DMS114 treated with DMSO at 0.1 percent for 48 hours (cell line): ENCODE measurements around the gene PRKCD.

Experiments used
- DNase-seq: peaks from one replicate; lab custom pipeline; 2025; ENCODE audit not compliant: unreplicated experiment; lab: John Stamatoyannopoulos, UW

PRKCD gene

DNA sequence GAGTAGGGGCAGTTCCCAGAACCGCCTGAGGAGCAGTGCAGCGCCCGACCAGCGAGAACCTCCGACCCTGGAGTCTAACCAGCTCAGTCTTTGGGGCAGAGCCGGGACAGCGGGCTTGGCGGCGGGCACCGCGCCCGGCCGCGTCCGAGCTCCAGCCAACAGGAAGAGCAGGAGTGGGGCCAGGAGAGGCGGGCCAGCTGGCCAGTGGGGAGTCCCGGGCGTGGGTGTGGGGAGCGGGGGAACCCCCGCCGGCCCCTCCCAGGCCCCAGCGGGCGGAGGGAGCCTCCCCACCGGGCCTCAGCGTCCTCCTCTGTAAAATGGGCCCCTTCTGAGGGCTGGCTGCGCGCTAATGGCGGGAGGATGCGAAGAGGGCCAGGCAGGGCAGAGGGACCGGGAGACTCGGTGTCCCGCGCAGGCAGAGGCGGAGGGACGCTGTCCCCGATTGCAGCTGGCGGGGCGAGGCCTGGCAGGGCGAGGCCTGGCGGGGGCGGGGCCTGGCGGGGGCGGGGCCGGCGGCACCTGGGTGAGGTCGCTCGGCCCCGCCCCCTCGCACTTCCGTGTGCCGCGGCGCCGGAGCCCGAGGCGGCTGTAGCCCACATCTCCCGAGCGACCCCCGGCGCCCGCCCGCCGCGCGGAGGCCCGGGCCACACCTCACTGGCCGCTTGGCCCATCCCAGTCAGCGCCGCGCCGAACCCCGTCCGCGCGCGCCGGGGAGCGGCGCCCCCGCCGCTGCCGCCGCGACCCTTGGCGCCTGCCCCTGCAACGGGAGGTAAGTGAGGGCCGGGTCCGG lies at the start of gene PRKCD:
Gene PRKCD (plus strand): TSS at position 550 of the 790 bp plus-strand sequence. CDS start 17,214 bp downstream, outside the sequence.
- DNase-seq, result peak; percentile 19

DNA sequence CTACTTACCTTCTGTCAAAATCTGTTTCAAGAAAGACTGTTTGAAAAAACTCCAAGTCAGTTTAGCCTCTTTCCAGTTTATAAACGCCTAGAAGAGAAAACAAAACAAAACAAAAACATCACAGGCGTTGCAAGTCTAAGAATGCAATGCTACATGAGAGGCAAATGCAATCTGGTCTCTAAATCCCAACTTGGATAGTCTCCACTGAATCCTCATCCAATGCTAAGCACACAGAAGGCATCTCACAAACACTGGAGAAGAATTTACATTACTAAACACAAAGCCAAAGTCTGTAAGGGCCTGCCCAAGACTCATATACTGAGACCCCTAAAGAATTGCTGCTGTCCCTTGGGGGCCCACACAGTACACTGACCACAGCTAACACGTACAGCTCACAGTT lies 49.2 kb upstream of the PRKCD start:
- no peak for DNase-seq

DNA sequence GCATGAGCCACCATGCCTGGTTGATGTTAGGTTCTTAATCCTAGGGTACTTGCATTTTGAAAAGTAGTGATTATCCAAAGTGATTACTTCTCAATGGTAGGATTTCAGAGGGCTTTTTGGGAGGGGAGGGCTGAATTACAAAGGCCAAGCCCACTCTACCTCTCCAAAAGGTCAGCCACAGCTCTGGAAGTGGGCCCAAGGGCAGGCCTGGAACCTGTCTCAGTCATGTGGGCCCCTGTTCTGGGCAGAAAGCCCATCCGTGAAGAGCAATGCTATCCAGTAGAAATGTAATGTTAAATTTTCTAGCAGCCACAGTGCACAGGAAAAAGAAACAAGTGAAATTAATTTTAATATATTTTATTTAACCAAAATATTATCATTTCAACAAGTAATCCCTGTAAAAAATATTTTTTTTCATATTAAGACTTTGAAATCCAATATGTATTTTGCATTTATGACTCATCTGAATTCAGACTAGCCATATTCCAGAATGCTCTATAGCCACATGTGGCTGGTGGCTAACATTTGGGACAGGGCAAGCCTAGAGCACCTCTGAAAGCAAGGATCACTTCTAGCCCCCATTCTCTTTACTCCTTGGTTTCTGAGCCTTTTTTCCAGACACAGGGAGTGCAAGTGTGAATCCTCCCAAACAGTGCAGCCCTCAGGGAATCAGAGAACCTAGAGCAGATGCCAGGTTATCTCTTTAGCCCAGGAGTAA lies 47.6 kb upstream of the PRKCD start:
- no peak for DNase-seq

DNA sequence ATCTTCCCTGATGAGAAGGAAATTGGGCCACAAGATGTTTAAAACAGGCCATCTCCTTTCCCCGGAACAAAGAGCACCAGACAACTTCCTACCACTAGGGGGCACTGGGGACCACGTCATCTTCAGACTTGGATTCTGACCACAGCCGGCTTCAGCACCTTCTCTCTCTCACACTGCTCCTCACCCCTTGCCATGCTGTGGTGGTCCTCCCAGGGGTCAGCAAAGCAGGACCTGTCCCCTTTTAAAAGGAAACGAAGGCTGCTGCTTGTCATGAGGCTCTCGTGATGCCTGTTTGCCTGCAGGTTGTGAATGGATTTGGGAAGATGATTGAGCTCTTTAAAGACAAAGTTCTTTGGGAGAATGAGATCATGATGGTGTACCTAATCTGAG lies 47.0 kb upstream of the PRKCD start:
- peak; percentile 73 for DNase-seq

DNA sequence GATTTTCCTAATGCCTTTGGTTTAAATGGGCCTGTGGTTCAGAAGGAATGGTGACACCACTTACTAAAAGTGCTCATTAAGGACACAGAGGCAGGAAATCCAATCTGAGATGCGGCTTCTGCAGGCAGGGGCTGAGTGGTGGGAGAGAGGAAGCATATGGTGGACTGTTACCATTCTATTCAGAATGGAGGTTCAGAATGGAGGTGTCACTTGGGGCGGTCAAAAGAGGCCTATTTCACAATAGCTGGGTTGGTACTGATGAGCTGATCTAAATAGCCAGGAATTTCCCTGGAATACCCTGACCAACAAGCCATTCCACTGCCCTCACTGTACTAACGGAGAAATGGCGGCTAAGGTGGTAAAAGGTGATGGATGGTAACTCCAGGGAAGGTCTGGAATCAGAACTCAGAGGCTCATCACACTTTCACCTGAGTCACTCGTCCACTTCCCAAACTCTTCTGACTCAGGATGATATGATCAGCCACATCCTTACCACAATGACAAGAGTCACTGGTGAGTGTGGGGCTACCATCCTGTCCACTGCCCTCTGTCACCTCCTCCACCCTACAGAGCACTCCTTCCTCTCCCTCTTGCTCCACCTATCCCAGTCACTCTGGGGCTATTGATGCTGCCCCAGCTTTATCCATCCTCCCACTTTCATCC lies 46.5 kb upstream of the PRKCD start:
- no peak for DNase-seq

DNA sequence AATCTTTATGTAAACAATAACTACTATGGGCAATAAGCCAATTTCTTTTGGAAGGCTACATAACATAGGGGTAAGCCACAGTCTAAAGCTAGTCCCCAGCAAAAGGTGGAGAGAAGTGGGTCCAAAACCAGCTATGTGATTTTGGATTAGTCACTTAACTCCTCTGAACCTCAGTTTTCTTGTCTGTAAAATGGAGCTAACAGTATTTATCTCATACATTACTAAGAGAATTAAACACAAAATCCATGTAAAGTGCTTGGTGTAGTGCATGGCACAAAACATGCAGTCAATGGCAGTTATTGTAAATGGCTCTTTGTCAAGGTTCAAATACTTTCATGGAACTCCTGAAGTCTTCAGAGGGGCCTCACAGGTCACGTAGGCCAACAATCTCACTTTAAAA lies 44.1 kb upstream of the PRKCD start:
- no peak for DNase-seq

DNA sequence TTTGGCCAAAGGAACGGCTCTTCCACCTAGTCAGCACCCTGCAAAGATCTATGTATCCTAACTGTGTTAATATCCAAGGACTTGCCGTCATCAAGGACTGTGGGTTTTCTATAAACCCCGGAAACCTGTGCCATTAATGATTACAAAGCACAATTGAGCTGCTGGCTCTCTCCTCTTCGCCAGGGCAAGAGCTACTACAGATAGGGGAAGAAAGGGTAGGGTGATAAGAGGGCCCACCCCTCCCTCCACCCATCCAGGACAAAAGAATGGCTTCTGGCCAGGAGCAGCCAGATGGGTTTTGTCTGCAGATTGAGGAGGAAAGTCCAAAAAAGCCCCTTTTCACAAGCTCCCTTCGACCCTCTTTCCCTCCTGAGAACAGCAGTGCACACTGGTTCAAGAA lies 40.7 kb upstream of the PRKCD start:
- no peak for DNase-seq

DNA sequence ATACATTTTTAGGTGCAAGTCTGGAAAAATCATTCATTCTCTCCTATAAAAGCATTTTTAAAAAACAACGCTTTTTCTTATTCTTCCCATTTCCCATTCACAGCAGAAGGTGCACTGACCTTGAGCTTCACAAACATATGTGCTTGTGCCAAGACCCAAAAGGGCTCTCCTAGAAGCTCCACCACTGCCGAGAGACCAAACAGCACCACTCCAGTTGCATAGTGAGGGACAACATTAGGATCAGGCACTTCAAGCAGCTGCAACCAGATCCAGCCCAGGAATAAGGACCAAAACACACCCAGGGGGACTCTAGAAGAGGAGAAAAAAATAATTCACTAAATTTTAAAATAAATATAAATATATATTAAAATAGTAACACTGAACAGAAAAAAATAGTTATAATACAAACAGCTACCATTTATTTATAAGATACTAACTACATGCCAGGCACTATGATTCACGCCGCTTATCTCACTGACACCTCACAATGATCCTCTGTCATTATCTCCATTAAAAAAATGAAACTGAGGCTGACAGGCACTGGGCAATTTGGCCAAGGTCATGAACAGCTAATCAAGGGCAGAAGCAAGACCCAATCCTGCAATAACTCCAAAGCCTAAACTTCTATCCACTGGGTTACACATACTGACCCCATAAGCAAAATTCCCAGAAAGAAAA lies 38.6 kb upstream of the PRKCD start:
- no peak for DNase-seq

DNA sequence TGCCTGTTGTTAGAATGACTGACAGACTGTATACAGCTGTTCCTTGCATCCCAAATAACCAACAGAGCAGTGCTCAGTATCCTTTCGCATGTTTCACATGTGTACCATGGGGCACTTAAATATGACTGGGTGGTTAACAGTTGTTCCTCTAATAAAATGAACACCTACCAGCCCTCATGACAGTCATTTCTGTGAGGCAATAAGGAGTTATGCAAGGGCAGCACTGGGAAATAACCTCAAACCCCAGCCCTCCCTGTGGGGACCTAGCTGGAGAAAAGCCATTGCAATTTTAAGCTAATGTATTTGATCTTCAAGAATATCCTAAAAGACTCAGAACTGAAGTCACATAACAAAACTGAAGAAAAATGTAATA lies 38.1 kb upstream of the PRKCD start:
- no peak for DNase-seq

DNA sequence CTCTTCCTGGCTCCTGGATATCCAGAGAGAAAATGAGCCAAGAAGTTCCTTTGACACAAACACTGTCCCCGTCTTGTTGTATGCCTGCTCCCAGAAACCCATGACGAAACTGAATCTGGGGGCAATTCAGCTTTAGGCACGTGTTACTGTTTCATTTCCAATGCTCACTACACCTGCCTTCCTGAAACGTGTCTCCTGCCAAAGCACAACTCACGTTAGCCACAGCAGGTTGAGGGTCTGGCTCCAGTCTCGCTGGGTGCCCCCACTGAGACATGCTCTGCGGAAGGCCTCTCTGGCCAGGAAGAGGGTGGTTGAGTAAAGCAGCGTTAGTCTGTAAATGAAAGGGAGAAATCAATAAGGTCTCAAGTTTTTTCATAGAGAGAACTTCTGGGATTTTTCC lies 37.5 kb upstream of the PRKCD start:
- no peak for DNase-seq

DNA sequence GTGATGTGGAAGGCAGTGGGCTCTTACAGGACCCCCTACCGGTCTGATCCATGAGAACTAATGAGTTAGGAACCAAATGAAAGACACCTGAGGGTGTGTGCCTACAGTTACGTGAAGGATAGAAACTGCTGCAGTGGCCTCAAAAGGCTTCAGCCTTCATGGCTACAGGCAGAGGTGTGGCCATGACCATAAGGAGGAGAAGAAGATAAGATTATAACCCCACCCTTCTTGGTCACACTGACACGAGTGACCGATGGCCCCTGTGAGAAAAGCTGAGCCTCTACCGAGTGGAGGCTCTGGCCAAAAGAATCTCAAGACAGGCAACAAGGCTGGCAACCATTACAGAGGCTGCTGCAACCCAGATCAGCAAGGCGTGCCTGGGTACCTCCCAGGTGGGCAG lies 37.1 kb upstream of the PRKCD start:
- no peak for DNase-seq

DNA sequence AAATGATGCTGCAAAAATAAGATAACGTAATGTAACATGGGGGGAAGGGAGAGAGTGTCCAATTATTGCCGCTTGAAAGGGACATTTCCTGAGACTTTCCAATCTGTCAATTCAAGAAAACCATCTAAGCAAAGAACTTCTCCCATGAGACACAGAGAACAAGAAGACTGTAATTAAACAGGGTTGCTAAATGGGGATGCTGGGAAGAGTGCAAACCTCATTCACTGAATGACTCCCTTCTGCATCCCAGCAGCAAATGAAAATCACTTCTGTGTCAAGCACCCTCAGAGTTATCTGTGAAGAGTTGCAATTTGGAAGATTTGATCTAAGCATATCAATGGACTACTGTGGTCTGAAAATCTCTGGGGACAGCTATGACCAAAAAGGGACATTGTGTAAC lies 34.4 kb upstream of the PRKCD start:
- no peak for DNase-seq

DNA sequence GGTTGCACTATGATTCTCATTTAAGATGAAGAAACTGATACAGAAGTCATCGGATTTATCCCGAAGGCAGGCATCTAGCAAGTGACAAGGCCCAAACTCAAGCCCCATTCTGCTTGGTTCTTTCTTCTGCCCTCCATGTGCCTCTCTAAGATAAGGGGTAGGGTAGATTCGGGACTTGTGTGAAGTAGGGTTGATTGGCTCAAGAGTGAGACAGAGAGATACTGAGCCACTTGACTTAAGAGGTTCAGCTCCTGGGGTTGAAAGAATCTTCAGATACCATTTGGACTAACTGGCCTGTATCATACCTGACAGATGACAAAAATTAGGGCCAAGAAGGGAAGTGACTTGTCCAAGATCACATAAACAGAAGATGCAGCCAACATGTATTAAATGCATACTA lies 31.7 kb upstream of the PRKCD start:
- DNase-seq, result no peak

DNA sequence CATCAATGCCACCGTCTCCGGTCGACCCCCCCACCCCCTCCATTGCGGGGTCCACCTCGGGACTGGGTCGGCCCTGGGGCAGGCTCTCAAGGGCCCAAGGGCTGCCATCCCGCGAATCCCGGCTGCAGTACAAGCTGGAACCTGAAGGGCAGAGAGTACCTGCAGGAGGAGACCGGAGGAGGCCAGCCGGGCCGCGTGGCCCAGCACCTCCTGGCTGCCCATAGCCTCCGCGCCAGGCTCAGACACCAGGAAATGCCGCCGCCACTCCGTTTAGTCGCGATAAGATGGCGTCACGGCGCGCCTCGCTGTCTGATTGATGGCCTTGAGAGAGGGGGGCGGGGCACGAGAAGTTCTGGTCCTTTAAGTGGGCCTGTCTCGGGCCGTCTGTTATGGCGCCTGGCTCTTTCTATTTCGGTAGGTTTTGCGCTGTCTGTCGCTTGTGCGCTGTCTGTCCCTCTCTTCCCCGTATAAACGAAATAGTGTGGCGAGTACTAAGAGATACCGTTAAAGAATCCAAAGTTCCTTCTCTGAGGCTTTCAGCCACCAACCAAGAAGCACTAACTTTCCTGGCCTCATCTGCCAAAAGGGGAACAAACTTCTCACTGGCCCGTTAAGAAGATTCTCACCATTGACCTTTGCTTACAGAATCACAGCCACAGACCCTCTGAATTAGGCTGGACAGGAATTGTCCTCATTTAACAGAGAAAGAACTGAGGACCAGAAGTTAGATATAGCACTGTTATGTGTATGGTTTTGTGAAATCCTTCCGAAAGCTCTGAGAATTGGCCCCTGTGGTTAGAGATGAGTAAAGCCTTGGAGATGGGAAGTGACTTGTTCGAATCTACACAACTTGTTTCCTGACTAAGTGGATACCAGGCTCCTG lies 30.6 kb upstream of the PRKCD start, which contains the start of gene RFT1:
Gene RFT1 (minus strand): TSS at position 257 of the 883 bp plus-strand sequence. CDS start 35 bp downstream, at position 222.
- peak; percentile 88 for DNase-seq

DNA sequence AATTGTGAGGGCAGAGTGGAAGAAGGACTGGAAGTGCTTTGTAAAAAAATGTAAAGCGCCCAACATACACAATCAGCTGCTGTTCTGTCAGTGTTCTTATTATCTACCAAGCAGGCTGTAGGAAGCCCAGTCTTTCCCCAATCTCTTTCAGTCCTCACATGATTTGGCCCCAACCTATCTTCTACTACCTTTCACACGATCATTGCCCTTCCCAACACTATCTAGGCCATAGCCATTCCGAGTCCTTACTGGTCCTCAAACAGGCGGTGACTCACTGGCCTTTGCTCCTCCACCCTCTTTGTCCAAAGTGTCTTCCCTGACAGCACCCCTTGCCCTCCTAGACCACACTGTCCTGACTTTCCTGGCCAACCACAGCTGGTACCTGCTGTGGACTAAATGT lies 29.9 kb upstream of the PRKCD start:
- DNase-seq, result no peak

DNA sequence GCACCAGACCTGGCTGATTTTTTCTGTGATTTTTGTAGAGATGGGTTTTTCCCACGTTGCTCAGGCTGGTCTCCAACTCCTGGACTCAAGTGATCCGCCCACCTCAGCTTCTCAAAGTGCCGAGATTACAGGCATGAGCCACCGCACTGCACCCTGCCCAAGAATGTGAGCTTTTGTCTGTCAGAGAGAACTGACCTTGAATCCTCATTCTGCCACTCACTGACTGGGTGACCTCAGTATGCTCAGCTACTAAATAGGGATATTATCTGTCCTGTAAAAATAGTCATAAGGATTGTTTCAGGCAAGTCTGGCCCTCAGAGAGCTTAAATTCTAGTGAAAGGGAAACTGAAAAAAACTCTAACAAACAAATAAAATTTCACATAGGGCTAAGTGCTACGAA lies 28.7 kb upstream of the PRKCD start:
- DNase-seq, result no peak

DNA sequence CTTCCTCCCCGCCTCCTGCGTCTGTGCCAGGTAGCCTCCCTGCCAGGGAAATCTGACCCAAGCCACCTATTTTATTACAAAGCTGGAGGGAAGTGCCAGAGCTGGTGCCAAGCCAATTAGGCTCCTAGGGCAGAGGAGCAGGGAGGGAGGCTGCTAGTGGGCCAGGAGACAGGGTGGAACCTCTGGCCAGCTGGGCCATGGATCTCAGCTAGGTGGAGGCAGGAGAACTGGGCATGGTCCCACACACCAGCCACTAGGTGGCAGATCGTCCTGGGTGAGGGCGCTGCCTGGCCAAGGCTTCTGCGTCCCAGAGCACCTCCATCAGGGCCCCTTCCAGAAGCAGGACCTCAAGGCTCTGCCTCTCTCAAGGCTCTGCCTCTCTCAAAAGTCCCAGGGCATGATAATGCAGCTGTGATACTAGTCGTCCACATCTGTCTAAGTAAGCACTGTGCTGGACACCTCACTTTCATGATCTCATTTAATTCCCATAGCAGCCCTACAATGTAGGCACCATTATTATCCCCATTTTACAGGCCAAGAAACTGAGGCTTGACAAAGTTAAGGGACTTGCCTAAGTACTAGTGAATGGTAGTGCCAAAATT lies 26.3 kb upstream of the PRKCD start:
- peak; percentile 44 for DNase-seq

DNA sequence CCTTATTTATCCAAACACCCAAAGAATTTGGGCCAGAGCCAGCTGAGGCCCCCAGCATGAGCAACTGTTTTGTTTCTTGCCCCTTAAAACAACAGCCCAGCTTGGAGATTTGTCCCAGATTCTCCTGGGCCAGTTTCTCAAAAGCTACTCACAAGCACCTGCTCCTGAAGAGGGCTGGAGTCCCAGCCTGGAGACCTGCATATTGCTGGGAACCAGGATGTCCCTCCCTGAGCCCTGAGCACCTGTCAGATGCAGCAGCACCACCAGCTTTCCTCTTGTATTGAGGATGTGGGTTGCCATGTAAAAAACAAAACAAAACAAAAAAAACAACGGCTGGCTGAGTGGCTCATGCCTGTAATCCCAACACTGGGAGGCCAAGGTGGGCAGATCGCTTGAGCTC lies 23.8 kb upstream of the PRKCD start:
- no peak for DNase-seq

DNA sequence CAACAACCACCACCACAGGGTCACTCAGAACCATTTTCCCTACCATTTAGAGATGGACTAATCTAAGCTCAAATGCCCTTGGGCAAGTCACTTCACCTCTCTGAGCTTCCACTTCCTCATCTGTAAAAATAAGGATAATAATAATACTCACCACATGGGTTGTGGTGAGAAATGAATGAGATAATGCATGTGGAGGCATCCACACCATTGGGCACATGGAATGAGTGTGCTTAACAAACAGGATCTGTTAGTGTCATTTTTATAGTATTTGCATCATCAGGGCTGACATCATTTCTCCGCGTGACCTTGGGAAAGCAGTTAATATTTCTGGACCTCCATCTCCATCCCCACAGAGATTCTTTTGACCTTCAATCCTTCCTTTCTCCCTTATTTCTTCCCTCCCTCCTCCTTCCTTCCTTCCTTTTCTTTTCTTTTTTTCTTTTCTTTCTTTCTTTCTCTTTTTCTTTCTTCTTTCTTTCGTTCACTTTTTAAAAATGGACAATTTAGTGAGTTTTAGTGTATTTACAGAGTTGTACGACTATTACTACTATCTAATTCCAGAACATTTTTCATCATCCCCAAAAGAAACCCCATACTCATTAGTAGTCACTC lies 23.1 kb upstream of the PRKCD start:
- DNase-seq, result no peak
